NCI-H1930 (cell line): ENCODE results near the gene PRLR.

Source experiments
- DNase-seq, 2 experiments: peaks; one replicate each; lab custom pipeline; 2025; lab: John Stamatoyannopoulos, UW

PRLR gene

DNA sequence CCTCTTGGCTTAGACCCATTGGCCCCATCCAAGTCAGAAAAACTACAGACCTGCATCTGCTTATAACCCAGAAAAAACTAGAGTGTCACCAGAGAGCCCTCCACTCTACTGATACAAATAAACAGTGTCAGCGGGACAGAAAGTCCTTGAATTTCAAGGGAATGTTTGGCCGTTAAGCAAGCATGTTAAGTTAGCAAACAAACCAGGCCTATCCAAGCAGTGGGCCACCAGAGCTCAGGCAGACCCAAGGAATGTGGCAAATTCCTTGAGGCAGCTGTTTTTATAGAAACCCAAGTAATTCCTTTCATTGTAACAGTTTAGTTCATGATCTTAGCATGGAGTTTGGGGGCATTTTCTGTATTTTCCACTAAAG, 70.9 kb downstream of the PRLR start:
- DNase-seq: no peak

DNA sequence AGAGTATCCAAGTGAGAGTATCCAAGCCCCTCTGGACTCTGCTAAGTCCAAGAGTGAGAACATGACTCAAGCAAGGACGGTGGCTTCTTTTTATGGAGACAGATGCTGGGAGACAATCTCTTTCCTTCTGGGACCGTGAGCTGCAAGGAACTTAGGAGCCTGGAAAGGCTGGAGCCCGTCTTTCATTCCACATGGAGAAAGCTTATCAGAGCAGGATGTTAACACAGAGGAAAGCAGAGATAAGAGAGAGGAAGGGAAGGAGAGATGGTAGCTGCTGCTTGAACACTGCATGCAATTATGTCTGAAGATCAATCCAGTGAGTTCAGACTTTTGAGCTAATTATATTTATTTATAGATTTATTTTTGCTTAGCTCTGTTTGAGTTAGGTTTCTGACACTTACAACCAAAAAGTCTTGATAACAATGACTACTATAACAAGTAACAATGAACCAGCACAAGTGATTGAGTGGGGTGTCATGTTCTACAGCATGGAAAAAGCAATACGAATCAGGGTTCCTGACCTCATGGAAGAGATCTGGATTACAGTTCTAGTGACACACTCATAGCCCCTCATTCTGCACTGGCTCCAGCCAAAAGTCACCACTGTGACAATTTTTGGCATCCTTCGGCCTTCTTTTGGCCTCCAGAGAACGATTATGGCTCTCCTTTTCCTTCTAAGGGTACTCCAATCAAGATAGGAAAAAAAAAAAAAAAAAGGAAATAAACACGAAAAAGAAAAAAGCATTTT, 71.5 kb downstream of the PRLR start:
- no peak for DNase-seq

DNA sequence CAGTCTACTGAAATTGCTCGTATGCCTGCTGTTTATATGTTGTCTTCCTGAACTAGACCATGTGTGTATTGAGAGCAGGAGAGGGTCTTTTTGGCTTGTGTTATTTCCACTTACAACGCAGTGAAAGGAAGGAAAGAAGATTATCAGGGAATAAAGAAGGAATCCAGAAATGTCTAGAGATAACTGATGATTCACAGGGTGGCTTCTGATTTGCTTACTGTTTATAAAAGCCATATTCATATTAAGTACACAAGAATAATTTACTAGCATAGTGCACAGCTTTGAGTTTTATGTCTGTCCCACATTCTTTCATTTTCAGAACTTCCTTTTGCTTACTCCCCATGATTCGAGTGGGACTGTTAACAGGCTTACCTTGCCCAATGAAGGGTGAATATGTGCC, 72.1 kb downstream of the PRLR start:
- DNase-seq: no peak

DNA sequence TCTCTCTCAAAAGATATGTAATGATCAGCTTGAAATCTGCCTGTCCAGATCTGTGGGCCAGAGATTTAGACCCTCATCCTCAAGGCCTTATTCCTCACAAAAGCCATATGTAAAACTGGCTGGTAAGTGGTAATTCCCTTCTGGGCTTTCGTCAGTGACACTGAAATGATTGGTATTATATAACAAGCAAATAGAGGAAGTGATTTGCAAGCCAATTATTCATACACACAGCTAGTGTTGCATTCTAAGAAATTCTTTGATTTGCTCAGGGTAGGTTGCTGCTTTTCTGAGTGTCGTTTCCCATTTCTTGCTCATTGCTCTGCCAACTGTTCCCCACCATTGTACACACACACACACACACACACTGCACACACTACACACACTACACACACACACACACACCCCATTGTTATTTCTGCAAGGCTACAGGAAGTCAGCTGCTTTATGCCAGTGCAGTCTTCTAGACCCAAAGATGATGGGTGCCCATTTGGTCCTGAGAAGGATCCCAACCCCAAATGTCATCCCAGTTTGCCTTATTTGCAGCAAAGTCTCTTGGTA, 76.8 kb downstream of the PRLR start:
- no peak for DNase-seq

DNA sequence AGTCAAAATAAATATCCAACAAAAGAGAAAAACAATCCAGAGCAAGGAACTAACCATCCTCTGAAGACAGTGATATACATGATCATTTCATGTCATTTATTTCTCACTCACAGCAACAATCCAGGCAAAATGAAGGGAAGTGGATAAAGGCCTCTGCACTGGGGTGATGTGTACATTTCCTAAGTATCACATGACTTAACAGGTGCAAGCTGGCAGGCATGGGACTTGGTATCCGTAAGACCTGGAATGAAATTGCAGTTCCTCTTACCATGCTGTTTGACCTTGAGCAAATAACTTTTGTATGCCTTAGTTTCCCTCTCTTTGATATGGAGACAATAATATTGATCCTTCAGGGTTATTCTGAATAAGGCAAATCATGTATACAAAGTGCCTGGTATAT, 77.6 kb downstream of the PRLR start:
- DNase-seq: no peak

DNA sequence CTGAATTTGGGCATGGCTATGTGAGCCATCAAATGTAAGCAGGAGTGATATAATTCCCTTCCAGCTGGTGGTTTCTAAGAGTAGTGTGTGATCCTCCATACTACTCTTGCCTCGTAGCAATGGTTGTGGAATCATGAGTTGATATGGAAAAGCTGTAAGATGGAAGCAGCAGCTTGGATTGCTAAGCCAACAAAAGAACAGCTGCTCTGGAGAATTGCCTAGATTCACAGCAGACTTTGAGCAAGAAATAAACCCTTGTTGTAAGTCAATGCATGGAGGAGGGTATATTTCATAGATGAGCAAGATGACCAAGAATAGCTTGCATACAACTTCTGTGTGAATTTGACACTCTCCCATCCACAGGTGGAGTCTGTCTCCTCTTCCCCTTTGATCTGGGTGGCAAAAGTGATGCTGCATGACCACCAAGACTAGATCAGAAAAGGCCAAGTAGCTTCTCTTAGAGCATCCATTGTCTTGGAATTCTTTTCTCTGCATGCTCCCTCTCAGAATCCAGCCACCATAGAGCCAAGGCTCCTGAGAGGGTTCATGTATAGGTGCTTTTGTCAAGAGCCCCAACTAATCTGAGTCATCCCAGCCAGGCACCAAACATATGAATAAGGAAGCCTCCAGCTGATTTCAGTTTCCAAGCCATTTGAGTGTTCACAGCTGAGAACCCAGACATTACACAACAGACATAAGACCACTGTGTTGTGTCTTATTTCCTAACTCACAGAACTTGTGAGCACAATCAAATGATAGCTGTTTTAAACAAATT, 79.0 kb downstream of the PRLR start:
- no peak for DNase-seq

DNA sequence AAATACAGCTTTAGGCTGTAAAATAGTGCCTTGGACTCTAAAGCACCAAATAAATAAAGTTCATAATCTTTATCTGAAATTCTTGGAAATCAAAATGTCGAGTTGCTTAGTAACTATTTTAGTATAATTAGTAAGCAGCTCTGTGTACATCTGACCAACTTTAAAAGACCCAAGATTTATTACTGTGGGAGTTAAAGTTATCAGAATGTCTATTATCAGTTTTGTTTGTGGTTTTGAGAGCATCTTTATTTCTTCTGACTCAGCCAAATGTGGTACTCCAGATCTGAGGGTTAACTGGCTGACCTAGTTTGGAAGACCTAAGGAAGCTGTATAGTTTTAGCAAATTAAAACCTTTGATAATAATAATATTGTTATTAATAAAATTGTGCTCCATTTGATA, 81.2 kb downstream of the PRLR start:
- DNase-seq: no peak

DNA sequence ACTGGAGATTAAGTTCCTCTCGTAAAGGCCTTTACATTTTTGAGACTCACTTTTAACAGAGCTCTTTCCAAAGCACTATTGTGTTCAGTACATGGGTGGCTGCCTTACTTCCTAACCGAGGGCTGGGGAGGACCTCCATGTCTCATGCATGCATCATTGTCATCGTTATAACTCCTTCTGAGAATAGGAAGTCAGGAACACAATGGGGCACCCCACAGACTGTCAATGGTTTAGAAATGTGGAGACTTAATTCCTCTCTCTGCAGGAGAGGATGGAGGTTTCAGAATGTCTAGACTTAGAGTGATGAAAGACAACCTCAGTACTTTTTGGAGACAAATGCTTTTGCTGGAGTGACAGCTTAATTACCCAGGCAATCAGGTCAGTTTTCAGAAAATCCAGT, 83.9 kb downstream of the PRLR start:
- no peak for DNase-seq

DNA sequence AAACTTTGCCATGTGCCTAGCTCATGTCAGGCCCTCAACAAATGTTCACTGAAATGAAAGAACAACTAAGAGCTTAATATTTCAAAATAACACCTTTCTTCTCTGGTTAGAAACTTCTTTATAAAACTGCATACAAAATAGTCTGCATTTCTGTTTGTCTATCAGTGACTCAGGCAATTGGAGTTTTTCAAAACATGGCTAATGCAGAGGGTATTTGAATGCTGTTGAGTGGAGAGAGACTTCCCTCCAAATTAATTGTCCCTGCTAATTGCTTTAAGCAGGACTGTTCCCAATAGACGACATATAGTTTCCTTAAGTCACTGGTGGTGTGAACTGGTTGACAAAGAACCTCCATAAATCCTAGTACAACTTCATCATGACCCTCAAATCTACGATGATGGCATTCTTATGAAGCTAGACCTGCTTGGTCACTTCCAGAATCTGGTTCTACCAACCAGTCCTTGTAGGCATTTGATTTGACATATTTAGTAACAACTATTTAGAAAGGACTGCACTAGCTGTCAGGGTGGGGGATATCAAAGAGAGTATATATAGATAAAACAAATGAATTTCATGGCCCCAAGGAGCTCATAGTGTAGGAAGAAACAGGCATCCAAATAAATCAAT, 84.5 kb downstream of the PRLR start:
- no peak for DNase-seq

DNA sequence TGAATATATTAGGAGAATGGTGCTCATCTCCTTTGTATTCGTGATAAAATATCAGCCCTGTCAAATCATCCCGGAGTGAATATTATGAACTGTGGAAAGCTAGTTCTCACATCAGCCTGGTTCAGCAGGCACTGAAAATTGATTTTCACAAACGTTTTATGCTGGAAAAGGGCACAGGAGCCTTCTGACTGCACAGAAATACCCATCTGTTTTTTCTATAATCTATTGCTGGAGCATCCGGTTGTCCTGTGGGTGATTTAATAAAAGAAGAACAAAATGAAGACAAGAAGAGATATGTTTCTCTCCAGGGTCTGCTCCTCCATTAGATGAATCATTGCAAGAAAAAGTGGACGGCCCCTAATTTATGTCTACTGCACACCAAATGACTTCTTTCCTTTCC, 85.3 kb downstream of the PRLR start:
- no peak for DNase-seq

DNA sequence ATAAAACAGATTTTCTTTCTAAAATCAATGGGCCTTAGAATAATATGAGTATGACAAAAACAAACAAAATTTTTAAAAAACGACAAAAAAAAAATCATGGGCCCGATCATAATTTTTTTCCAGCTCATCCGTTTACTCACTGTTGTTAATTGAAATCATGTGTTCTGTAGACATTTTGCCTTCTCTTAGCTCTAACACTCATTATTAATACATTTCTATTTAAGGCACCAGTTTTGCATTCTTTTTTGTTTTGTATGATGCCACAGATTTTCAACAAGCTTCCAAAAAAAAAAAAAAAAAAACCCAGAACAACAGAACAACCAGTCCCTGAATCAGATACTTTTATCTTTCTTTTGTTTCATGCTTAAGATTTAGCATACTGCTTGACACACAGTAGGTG, 86.4 kb downstream of the PRLR start:
- DNase-seq: no peak

DNA sequence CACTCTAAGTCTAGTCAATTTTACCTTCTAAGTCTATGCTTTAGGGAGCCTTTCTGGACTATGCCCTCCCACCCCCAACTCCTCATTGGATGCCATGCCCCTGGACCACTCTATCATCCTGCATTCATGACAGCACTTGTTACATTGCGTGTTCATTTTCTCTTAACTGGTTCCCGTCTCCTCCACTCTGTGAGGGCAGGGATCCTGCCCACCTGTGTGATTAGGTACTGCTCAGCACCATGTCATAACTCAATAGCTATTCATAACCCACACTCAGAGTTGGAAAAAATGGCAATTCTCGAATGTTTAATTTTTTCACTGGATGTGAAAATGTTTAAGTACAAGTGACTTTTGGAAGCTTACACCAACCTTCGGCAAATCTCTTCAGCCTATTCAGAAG, 88.5 kb downstream of the PRLR start:
- DNase-seq: no peak

DNA sequence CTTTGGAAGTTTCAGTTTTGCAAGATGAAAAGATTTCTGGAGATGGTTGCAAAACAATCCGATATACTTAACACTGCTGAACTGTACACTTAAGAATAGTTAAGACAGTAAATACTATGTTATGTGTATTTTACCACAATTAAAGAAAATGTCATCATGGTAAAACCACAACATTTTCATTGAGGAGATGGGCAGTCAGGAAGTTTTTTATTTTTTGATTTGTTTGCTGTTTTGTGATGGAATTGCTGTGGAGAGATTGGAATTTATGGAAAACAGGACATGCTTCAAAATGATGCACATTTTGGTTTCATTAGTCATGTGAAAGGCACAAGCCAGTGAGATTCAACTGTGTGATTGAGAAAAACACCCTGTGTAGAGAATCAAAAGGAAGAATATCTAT, 92.1 kb downstream of the PRLR start:
- DNase-seq: no peak

DNA sequence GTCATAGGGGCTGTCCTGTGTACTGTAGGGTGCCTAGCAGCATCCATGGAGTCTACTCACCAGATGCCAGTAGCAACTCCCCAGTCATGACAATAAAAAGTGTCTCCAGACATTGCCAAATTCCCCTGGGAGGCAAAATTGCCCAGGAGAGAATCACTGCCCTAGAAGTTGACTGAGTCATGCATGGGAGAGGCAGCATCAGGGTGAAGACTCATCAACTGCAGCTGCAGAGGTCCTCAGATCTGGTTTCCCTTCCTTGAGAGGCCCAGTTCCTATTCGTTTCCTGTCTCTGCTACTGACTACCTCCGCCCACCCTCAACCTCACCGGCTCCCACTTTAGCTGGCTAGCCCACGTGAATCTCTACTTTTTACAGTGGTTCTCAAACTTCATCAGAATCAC, 93.9 kb downstream of the PRLR start:
- DNase-seq: no peak

DNA sequence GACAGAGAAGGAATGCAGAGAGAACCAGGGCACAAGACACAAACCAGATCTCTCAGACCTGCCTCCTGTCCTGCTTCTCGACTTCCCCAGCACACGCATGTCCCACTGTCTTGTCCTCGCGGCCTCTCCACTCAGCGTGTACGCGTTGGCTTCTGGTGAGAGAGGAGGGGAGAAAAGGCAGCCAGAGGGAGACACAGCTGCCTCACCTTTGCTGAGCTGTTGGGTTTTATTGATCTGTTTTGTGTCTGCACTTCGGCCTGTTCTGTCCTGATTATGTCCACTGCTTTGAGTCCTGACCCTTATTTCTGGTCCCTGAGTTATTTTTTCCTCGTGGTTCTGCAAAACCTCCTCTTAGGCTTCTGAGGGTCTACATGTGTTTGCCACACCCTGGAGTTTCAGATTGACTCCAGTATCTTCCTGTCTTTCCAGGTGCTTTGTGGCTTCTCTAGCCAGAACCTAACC, 95.0 kb downstream of the PRLR start:
- DNase-seq: no peak

DNA sequence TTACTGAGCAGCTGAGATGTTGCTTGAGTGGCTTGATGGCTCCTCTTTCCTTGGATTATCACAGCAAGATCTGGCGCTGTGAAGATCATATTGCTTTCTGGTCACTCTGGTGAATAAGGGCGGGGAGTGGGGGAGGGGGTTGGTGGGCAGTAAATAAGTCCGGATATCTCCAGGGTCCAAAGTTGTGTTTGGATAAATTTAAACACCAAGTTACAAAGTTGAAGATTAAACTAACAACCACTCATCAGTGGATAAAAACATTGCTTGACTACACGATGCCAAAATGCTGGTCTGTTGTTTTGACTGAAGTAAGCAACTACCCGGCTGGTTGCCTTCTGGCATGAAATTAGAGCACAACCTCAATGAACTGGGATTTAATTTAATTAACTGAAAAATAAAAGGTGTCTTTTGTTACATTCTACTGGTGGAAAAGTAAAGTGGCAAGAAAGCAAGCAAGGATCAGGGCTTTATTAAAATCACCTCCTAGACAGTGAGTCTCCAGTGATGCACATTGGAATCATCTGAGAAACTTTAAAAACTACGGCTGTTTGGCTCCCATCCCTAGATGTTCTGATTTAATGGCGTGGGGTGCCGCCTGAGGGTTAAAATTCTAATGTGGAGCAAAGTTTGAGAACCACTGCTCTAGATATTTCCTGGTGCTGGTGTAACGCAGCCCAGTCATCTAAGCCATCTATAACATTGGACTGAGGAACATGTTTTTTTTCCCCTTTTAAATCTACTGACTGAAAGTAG, 95.8 kb downstream of the PRLR start:
- DNase-seq: no peak

DNA sequence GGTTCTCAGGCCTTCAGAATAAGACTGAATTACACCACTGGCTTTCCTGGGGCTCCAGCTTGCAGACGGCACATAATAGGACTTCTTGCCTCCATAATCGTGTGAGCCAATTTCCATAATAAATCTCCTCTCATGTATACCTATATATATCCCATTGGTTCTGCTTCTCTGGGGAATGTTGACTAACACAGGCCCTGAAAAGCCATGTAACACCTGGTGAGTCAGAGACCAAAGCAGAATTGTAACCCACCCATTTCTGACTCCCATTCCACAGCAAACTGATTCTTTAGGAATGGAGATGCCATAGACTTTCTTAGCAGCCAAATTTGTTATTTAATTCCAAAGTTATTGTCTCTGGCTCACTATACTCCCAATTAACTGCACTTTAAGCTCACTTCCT, 97.1 kb downstream of the PRLR start:
- DNase-seq: no peak

DNA sequence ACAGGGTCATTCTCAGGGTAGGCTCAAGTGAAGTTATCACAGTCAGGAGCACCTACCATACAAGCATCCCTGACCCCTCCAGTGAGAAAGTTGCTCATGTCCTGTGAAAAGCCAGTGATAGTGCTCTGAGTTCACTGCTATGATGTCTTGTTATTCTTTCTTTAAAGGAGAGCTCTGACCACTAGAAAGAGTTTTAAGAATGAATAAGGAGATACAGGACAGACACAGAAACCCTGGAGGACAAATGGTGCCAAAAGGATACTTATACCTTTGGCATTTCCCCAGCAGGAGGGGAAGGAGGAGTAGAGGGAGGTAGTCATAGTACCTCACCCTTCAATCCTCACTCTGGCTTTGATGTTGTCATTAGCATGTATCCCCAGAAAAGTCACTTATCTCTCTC, 98.6 kb downstream of the PRLR start:
- no peak for DNase-seq

DNA sequence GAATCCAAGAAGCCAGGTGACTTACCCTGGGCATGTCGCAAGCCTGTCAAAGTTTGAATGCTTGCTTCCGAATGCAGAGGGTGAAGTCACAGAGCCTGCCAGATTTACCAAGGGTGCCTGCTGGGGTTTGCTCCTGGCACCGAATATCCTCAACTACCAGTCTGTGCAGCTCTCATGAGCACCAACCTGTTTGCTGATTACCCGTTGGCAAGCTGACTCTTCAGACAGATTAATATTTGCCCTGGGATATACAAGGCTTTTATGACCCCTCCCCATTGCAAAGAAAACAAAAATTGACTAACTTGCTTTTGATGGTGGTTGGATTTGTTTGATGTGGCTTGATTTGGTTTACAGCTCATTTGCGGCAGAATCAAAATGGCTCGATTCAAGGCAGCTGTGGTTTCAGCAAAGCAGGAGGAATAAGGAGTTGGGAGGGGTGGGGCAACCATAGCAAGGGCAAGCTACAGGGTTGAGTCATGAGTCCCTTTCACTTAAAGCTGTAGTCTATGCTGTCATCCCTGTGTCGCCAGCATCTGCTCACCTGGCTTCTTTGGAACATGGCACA, 100.3 kb downstream of the PRLR start:
- DNase-seq: no peak

DNA sequence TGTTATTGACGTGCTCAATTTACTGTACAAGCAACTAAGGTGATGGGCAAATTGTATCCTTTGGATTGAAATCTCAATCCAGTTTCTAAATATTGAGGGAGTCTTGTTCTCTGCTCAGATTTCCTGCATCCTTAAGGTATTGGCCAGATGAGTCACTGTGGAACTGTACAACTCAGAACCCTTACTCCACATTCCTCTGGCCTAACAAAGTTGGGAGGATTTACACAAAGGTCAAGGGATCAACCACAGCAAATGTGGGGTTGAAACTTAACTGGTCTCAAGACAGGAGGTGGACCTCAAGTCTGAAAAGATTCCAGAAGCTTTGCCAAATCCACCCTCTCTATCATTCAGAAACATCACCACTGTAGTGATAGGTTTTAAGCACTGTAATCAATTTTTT, 101.0 kb downstream of the PRLR start:
- no peak for DNase-seq

DNA sequence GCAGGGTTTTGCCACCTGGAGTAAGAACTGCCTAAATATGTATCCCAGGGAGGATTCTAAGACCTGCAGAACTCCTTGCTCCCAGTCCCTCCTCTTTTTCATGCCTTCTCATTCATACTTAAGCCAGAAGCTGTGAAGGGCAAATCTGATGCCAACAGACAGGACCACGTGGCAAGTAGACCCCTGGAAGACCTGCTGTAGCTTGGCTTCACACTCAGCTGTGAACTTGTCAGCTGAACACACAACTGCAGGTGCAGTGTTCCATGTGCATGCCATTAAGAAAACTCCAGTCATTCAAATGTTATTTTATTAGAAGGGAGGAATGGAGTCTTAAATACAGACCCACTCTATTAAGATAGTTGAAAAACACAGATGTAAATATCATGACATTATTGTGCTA, 103.3 kb downstream of the PRLR start:
- DNase-seq: no peak

DNA sequence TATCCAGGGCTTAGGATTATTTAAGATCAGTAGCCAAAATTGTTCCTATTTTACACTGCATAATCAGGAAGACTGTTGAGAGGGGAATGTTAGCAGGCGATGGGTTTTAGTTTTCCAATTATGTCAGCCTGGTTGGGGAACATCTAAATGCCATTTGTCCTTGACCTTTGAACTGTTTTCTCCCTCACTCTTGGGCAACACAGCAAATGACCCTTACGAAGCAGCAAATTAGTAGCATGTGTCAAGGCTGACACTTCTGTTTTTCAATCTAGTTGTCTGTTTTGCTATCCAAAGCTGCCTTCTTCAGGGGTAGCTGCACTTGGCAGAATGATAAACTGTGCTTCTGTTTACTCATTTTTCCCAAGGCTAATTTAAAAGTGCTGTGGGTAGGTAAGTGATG, 104.5 kb downstream of the PRLR start:
- DNase-seq: no peak
